MM.1S (cell line): ENCODE data around the gene TMCC1.
"Not testable (repeated sequence)": the region's sequence is repeated elsewhere in the genome, so short reads cannot be mapped to it uniquely, and the experiment has no call there.

Source experiments
- DNase-seq: peaks from one replicate; pipeline ENCODE4 v3.0.0-alpha.2; 2015
- H2AFZ ChIP-seq: fragments of 300-600 bp; sonication (generic); 2 replicates; pipeline ENCODE4 v1.6.0; 2016; ENCODE audit warnings: antibody characterized with exemption, low read length
- H3F3A ChIP-seq: fragments of 300-600 bp; sonication (generic); 2 replicates; pipeline ENCODE4 v1.6.1; 2016; ENCODE audit warnings: mild to moderate bottlenecking, antibody characterized with exemption, low read length, moderate library complexity, mixed read lengths; ENCODE audit not compliant: insufficient read depth
- H3K27ac ChIP-seq: fragments of 300-600 bp; sonication (generic); 2 replicates; pipeline ENCODE4 v1.5.1; 2016; ENCODE audit warnings: mild to moderate bottlenecking, low read length
- H3K27me3 ChIP-seq: fragments of 300-600 bp; sonication (generic); replicated peaks from 2 replicates; pipeline ENCODE4 v1.6.0; 2016; ENCODE audit warnings: low read length; ENCODE audit not compliant: insufficient read depth
- H3K36me3 ChIP-seq: fragments of 300-600 bp; sonication (generic); replicated peaks from 2 replicates; pipeline ENCODE4 v1.6.1; 2016; ENCODE audit warnings: mild to moderate bottlenecking, low read length, mixed read lengths; ENCODE audit not compliant: insufficient read depth
- H3K4me1 ChIP-seq: fragments of 300-600 bp; sonication (generic); 2 replicates; pipeline ENCODE4 v1.6.1; 2016; ENCODE audit warnings: low read length, mixed read lengths
- H3K4me2 ChIP-seq: fragments of 300-600 bp; sonication (generic); 2 replicates; pipeline ENCODE4 v1.6.0; 2016; ENCODE audit warnings: low read depth, low read length
- H3K4me3 ChIP-seq: fragments of 300-600 bp; sonication (generic); 2 replicates; pipeline ENCODE4 v1.5.1; 2016; ENCODE audit warnings: low read length, mixed read lengths
- H3K79me2 ChIP-seq: fragments of 300-600 bp; sonication (generic); 2 replicates; pipeline ENCODE4 v1.6.1; 2016; ENCODE audit warnings: mixed run types, low read length, mixed read lengths
- H3K9ac ChIP-seq: fragments of 300-600 bp; sonication (generic); 2 replicates; pipeline ENCODE4 v1.6.1; 2016; ENCODE audit warnings: low read length, mixed read lengths
- H3K9me2 ChIP-seq: fragments of 300-600 bp; sonication (generic); replicated peaks from 2 replicates; pipeline ENCODE4 v1.6.1; 2016; ENCODE audit warnings: mild to moderate bottlenecking, low read length, mixed read lengths; ENCODE audit not compliant: insufficient read depth
- H3K9me3 ChIP-seq: fragments of 300-600 bp; sonication (generic); replicated peaks from 2 replicates; pipeline ENCODE4 v1.6.1; 2016; ENCODE audit warnings: mild to moderate bottlenecking, low read length, mixed read lengths; ENCODE audit not compliant: insufficient read depth
- H4K20me1 ChIP-seq: fragments of 300-600 bp; sonication (generic); 2 replicates; pipeline ENCODE4 v1.6.1; 2016; ENCODE audit warnings: mild to moderate bottlenecking, low read length, moderate library complexity, mixed read lengths; ENCODE audit not compliant: insufficient read depth
- CTCF ChIP-seq: fragments of 300-600 bp; sonication (generic); IDR thresholded peaks from 2 replicates; pipeline ENCODE4 v1.5.1; 2016; ENCODE audit warnings: antibody characterized with exemption, low read length, mixed read lengths
- EZH2 ChIP-seq: fragments of 300-600 bp; sonication (generic); optimal IDR thresholded peaks from 2 replicates; pipeline ENCODE3; 2017; ENCODE audit warnings: low read depth, mild to moderate bottlenecking, antibody characterized with exemption, low read length, mixed read lengths
- EZH2phosphoT487 ChIP-seq: fragments of 300-600 bp; sonication (generic); IDR thresholded peaks from 2 replicates; pipeline ENCODE4 v1.6.1; 2018; ENCODE audit warnings: antibody characterized with exemption, low read length

The TMCC1 gene

GRCh38 chr3:129676985-129677384 lies 216.5 kb downstream of the TMCC1 start:
- H3K4me2 ChIP-seq: no peak overlapping the region
- H3F3A ChIP-seq: no peaks in the 10 kb centered on the region
- no peaks in the 10 kb centered on the region for H3K27me3 ChIP-seq
- H3K9ac ChIP-seq: no peak overlapping the region
- no peaks in the 10 kb centered on the region for H4K20me1 ChIP-seq
- no peaks in the 10 kb centered on the region for H3K9me3 ChIP-seq
- H2AFZ ChIP-seq: no peak overlapping the region
- no peak for DNase-seq
- TF ChIP-seq EZH2 (no peak), CTCF (no peak), EZH2phosphoT487 (no peak)
- no peak overlapping the region for H3K4me3 ChIP-seq
- no peaks in the 10 kb centered on the region for H3K9me2 ChIP-seq
- no peak overlapping the region for H3K27ac ChIP-seq
- H3K79me2 ChIP-seq: no peaks in the 10 kb centered on the region
- no peaks in the 10 kb centered on the region for H3K4me1 ChIP-seq
- no peaks in the 10 kb centered on the region for H3K36me3 ChIP-seq

- not testable (repeated sequence) for H3F3A ChIP-seq, H3K9ac ChIP-seq, H3K27me3 ChIP-seq, H3K27ac ChIP-seq, DNase-seq, H3K36me3 ChIP-seq, H2AFZ ChIP-seq, H3K4me3 ChIP-seq, H3K9me2 ChIP-seq, H3K4me2 ChIP-seq, H3K4me1 ChIP-seq, H4K20me1 ChIP-seq, H3K9me3 ChIP-seq, H3K79me2 ChIP-seq
Observed at GRCh38 chr3:129674798-129675123, 218.8 kb downstream of the TMCC1 start.

- TF ChIP-seq EZH2phosphoT487 (no peak), EZH2 (no peak), CTCF (no peak)
- no peaks in the 10 kb centered on the region for H3K9me3 ChIP-seq
Observed at GRCh38 chr3:129673897-129674797, 219.4 kb downstream of the TMCC1 start.

GRCh38 chr3:129673012-129673411 lies 220.5 kb downstream of the TMCC1 start:
- Histone ChIP-seq H3K27ac (no peak overlapping the region), H3K36me3 (no peaks in the 10 kb centered on the region), H3K27me3 (no peaks in the 10 kb centered on the region), H3K9ac (no peak overlapping the region), H2AFZ (no peak overlapping the region), H3K4me3 (no peak overlapping the region), H4K20me1 (no peaks in the 10 kb centered on the region), H3K79me2 (no peaks in the 10 kb centered on the region), H3K4me1 (no peaks in the 10 kb centered on the region), H3K4me2 (no peak overlapping the region), H3K9me3 (no peaks in the 10 kb centered on the region), H3K9me2 (no peaks in the 10 kb centered on the region), H3F3A (no peaks in the 10 kb centered on the region)
- DNase-seq: no peak
- no peak for TF ChIP-seq CTCF

More at GRCh38 chr3:129673897-129674797, 219.4 kb downstream of the TMCC1 start:
- Histone ChIP-seq H3K4me3 (no peak overlapping the region), H3K9me2 (no peaks in the 10 kb centered on the region), H4K20me1 (no peaks in the 10 kb centered on the region), H3K27me3 (no peaks in the 10 kb centered on the region), H3K4me2 (no peak overlapping the region), H3K36me3 (no peaks in the 10 kb centered on the region), H3K79me2 (no peaks in the 10 kb centered on the region), H3F3A (no peaks in the 10 kb centered on the region), H3K9ac (no peak overlapping the region), H2AFZ (no peak overlapping the region), H3K27ac (no peak overlapping the region), H3K4me1 (no peaks in the 10 kb centered on the region)
- DNase-seq: no peak
